ENCODE measurements around the gene CENPA.
"Not testable (repeated sequence)": the region's sequence is repeated elsewhere in the genome, so short reads cannot be mapped to it uniquely, and the experiment has no call there.

Gene CENPA

GRCh38 chr2:26795135-26795534, 9.3 kb downstream of the CENPA start:
- DNase-seq, result not testable (repeated sequence)

GRCh38 chr2:26801328-26801727, 15.5 kb downstream of the CENPA start:
- no peak for DNase-seq

- no peak for DNase-seq
Measured at GRCh38 chr2:26801796-26802195, 15.9 kb downstream of the CENPA start.

- DNase-seq, result peak; percentile 21
Measured at GRCh38 chr2:26805241-26805676, 19.4 kb downstream of the CENPA start.

- DNase-seq, result no peak
Measured at GRCh38 chr2:26807788-26808460, 22.1 kb downstream of the CENPA start.

- no peak for DNase-seq
Measured at GRCh38 chr2:26809211-26809610, 23.4 kb downstream of the CENPA start.

DNA sequence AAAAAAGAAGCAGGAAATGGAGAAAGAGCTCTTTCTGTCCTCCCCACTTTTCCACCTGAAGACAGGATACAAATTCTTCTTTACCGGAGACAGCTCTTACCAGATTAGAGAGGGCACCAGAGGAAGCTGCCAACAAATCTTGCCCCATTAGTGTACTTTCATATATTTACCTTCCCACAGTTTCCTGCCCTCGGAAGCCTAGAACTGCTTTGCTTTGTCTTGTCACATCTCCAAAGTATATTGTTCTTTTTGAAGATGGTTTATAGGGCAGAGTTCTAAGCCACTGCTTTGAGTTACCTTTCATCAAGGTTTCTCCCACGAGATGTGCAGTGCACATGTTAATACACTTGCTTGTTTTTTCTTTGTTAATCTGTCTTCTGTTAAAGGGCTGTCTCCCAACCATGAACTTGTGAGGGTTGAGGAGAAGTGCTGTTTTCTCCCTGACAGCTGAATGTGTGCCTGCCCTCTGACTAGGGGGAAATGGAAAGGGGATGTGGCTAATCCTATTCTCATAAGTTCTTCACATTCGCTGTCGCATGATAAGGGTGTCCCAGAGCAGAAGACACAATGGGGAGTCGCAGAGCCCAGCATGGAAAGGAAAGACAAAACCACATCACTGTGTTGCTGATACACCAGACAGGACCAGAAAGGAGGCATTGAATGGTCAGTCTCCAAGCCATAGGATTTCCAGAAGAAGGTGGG, 24.2 kb downstream of the CENPA start:
- DNase-seq, result peak; percentile 91

GRCh38 chr2:26811261-26811660, 25.4 kb downstream of the CENPA start:
- DNase-seq, result peak; percentile 40

DNA sequence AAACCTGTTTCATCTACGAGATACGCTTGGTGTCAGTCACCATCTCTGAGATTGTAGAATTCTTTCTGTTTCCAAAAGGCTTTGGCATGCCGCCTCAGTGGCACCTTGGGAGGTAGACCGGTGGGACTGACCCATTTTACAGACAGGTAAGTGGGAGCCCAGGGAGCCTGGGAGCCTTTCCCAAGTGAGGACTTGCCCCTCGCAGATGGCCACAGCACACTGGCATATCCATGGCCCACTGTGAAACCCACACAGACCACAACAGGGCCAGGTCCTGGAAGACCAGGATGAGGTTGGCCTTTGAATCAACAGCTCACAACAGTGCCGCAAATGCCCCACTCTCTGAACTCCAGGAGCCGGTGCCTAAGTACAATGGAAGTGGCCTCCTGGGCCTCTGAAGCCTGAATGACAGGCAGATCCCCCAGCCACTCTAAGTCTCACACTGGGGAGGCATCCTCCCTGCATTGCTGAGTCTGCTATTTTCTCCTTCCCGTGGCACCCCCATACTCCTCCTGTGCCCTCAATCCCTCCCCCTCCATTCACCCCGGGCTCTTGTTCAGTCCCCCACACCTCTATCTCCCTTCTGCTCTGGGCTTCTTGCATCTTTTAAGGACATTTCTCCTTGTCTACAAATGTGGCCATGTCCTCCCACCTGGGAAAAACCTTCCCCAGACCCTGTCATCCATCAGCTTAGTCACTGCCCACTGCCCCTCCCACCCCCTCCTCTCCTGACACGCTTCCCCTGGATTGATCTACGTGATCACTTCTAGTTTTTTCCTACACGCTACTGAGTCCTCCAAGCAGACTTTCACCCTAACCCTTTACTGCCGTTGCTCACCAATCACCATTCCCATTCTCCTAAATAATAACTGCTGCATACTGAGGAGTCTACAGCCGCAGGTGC, 26.2 kb downstream of the CENPA start:
- no peak for DNase-seq

GRCh38 chr2:26812731-26813130, 26.9 kb downstream of the CENPA start:
- DNase-seq, result no peak

- not testable (repeated sequence) for DNase-seq
Measured at GRCh38 chr2:26814072-26814765, 28.4 kb downstream of the CENPA start.

GRCh38 chr2:26816893-26817292, 31.0 kb downstream of the CENPA start:
- no peak for DNase-seq

- no peak for DNase-seq
Measured at GRCh38 chr2:26818255-26818654, 32.4 kb downstream of the CENPA start.

GRCh38 chr2:26818972-26819371, 33.1 kb downstream of the CENPA start:
- DNase-seq, result no peak

DNA sequence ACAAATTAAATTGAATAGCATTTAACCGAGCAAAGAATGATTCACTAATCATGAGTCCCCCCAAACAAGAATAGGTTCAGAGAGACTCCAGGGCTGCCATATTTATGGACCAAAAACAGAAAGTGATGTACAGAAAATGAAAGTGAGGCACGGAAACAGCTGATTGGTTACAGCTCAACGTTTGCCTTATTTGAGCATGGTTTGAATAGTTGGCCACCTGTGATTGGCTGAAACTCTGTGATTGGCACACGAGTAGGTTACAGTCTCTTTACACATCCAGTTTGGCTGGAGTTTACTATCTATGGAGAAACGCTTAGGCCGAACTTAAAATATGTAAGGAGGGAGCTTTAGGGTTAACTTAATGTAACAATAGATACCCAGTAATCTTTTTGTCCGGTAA, 35.1 kb downstream of the CENPA start:
- no peak for DNase-seq

GRCh38 chr2:26822877-26823276, 37.0 kb downstream of the CENPA start:
- DNase-seq, result peak; percentile 53

GRCh38 chr2:26838121-26838906, 52.5 kb downstream of the CENPA start:
- peak; percentile 81 for DNase-seq

- DNase-seq, result peak; percentile 55
Measured at GRCh38 chr2:26840937-26841610, 55.2 kb downstream of the CENPA start.

- DNase-seq, result no peak
Measured at GRCh38 chr2:26843041-26843440, 57.2 kb downstream of the CENPA start.
